ENCODE data around the gene CDC6.
"Not testable (repeated sequence)": the region's sequence is repeated elsewhere in the genome, so short reads cannot be mapped to it uniquely, and the experiment has no call there.

Gene CDC6

GRCh38 chr17:40290629-40291280 lies 3.1 kb downstream of the CDC6 start:
- DNase-seq, result no peak

- no peak for DNase-seq
These were observed 3.6 kb downstream of the CDC6 start for GRCh38 chr17:40291281-40291664.

- DNase-seq, result no peak
These were observed 5.7 kb downstream of the CDC6 start for GRCh38 chr17:40293363-40293762.

GRCh38 chr17:40295488-40296436 lies 8.1 kb downstream of the CDC6 start:
- DNase-seq, result no peak

- DNase-seq, result no peak
These were observed 9.8 kb downstream of the CDC6 start for GRCh38 chr17:40297511-40297910.

GRCh38 chr17:40298726-40299125 lies 11.0 kb downstream of the CDC6 start:
- no peak for DNase-seq

GRCh38 chr17:40299159-40299757 lies 11.6 kb downstream of the CDC6 start:
- not testable (repeated sequence) for DNase-seq

- no peak for DNase-seq
These were observed 13.6 kb downstream of the CDC6 start for GRCh38 chr17:40301315-40301714.

- peak; percentile 63 for DNase-seq
These were observed 15.5 kb downstream of the CDC6 start for GRCh38 chr17:40303009-40303657.

GRCh38 chr17:40303708-40304551 lies 16.3 kb downstream of the CDC6 start:
- no peak for DNase-seq

- not testable (repeated sequence) for DNase-seq
These were observed 16.8 kb downstream of the CDC6 start for GRCh38 chr17:40304552-40304863.

GRCh38 chr17:40304866-40305265 lies 17.2 kb downstream of the CDC6 start:
- DNase-seq, result not testable (repeated sequence)

- DNase-seq, result no peak
These were observed 18.7 kb downstream of the CDC6 start for GRCh38 chr17:40306395-40306794.

GRCh38 chr17:40307001-40307730 lies 19.5 kb downstream of the CDC6 start:
- DNase-seq, result no peak

- DNase-seq, result peak; percentile 66
These were observed 20.1 kb downstream of the CDC6 start for GRCh38 chr17:40307740-40308239.

- peak; percentile 47 for DNase-seq
These were observed 21.6 kb downstream of the CDC6 start, which contains the start of gene RARA for GRCh38 chr17:40309031-40309948. TSS of gene RARA (plus strand) at chr17:40309180. CDS start at chr17:40331219, 22,039 bp downstream.

GRCh38 chr17:40309949-40310510 lies 22.4 kb downstream of the CDC6 start:
- no peak for DNase-seq

GRCh38 chr17:40310882-40311391 lies 23.3 kb downstream of the CDC6 start:
- no peak for DNase-seq

GRCh38 chr17:40311575-40311974 lies 23.9 kb downstream of the CDC6 start:
- DNase-seq, result no peak

Measured in NCI-H510A (cell line).